Ovary (tissue), 3 donors: ENCODE data around the gene UBE2D3.

Experiments used
- POLR2A ChIP-seq: fragments of 450-650 bp; IDR thresholded peaks from one replicate; pipeline ENCODE4 v1.6.1; 2017; ENCODE audit warnings: antibody characterized with exemption, mild to moderate bottlenecking, moderate library complexity
- TF ChIP-seq, protein P1 (sequence below), 3 donors: fragments of 450-650 bp in 2 of 3; fragments of 200-600 bp in 1 of 3; IDR thresholded peaks; one replicate each; pipeline versions ENCODE4 v1.5.1 to v1.8.0; 2016 to 2022; ENCODE audit warnings: antibody characterized with exemption in 3 of 3, mild to moderate bottlenecking in 1 of 3
- donor health status: DM: no; HTN: no; CAD: no.

DNA sequence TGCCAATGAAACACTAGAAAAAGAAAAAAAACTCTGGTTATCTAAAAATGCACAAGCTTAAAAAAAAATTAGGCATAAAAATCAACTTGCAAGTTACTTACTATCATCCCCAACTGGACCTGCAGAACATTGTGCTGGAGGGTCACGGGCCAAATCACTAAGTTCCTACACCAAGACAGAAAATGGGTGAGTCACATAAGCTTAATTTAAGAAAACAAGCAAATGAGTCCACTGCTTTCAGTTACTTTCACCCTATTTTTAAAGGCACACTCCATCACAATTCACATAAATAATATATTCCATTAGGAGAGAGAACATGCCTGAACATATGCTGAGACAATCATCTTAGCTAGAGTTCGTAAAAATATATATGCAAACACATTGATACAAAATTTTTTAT, 17.7 kb downstream of the UBE2D3 start:
- TF ChIP-seq, protein P1, sequence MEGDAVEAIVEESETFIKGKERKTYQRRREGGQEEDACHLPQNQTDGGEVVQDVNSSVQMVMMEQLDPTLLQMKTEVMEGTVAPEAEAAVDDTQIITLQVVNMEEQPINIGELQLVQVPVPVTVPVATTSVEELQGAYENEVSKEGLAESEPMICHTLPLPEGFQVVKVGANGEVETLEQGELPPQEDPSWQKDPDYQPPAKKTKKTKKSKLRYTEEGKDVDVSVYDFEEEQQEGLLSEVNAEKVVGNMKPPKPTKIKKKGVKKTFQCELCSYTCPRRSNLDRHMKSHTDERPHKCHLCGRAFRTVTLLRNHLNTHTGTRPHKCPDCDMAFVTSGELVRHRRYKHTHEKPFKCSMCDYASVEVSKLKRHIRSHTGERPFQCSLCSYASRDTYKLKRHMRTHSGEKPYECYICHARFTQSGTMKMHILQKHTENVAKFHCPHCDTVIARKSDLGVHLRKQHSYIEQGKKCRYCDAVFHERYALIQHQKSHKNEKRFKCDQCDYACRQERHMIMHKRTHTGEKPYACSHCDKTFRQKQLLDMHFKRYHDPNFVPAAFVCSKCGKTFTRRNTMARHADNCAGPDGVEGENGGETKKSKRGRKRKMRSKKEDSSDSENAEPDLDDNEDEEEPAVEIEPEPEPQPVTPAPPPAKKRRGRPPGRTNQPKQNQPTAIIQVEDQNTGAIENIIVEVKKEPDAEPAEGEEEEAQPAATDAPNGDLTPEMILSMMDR (IDR thresholded peaks at IDR 0.05) = no peak
- no peak for TF ChIP-seq POLR2A
